ENCODE measurements around the gene HSPG2.

DNA sequence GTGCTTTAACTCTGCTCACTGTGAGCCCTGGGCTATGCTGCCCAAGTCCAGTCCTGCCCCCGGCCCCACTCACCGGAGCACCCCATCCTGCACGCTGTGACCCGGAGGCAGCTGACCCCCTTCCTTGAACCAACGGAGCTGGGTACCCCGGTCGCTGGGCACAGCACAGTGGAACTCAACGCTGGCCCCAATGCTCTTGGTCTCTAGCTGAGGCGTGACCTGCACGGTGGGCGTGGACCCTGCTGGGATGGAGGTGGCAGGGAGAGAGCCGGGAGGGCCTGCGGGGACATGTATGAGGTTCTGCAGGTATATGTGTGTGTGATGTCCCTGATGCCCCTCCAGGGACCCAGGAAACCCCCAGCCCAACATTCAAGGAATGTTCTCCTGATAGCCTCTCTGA is 100.4 kb downstream of the HSPG2 start:
- TF ChIP-seq, protein P1, sequence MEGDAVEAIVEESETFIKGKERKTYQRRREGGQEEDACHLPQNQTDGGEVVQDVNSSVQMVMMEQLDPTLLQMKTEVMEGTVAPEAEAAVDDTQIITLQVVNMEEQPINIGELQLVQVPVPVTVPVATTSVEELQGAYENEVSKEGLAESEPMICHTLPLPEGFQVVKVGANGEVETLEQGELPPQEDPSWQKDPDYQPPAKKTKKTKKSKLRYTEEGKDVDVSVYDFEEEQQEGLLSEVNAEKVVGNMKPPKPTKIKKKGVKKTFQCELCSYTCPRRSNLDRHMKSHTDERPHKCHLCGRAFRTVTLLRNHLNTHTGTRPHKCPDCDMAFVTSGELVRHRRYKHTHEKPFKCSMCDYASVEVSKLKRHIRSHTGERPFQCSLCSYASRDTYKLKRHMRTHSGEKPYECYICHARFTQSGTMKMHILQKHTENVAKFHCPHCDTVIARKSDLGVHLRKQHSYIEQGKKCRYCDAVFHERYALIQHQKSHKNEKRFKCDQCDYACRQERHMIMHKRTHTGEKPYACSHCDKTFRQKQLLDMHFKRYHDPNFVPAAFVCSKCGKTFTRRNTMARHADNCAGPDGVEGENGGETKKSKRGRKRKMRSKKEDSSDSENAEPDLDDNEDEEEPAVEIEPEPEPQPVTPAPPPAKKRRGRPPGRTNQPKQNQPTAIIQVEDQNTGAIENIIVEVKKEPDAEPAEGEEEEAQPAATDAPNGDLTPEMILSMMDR (IDR thresholded peaks at IDR 0.05): no peak
- TF ChIP-seq ZFX (IDR thresholded peaks at IDR 0.05; ENCODE audit: borderline replicate concordance): no peak

All from 22Rv1 (cell line).